Neuronal stem cell (in vitro differentiated cells): ENCODE measurements around the gene RPRD2.

Source experiments
- DNase-seq: peaks from one replicate; pipeline ENCODE4 v3.0.0-alpha.2; 2013; ENCODE audit warnings: low spot score
- H2AFZ ChIP-seq: one replicate; pipeline ENCODE4 v1.6.1; 2013; ENCODE audit warnings: mild to moderate bottlenecking, low read length, inconsistent platforms
- H2AK5ac ChIP-seq: 2 replicates; pipeline ENCODE4 v1.6.1; 2013; ENCODE audit warnings: low read depth, mild to moderate bottlenecking, inconsistent platforms, low read length, moderate library complexity, mixed read lengths
- H2BK120ac ChIP-seq: 2 replicates; pipeline ENCODE4 v1.6.1; 2013; ENCODE audit warnings: low read depth, mild to moderate bottlenecking, inconsistent platforms, low read length, moderate library complexity, mixed read lengths
- H2BK12ac ChIP-seq: one replicate; pipeline ENCODE4 v1.6.1; 2013; ENCODE audit warnings: low read length, inconsistent platforms
- H2BK15ac ChIP-seq: 2 replicates; pipeline ENCODE4 v1.6.1; 2013; ENCODE audit warnings: mild to moderate bottlenecking, low read length, inconsistent platforms, mixed read lengths
- H2BK5ac ChIP-seq: one replicate; pipeline ENCODE4 v1.6.1; 2013; ENCODE audit warnings: inconsistent platforms, mild to moderate bottlenecking, low read length, moderate library complexity
- H3K14ac ChIP-seq: one replicate; pipeline ENCODE4 v1.6.1; 2013; ENCODE audit warnings: low read length, inconsistent platforms
- H3K18ac ChIP-seq: 2 replicates; pipeline ENCODE4 v1.6.1; 2013; ENCODE audit warnings: low read length, inconsistent platforms
- H3K23ac ChIP-seq: 2 replicates; pipeline ENCODE4 v1.6.1; 2013; ENCODE audit warnings: low read depth, mild to moderate bottlenecking, mixed read lengths, low read length, inconsistent platforms; ENCODE audit not compliant: poor library complexity
- H3K27ac ChIP-seq: replicated peaks from 3 replicates; pipeline ENCODE4 v1.5.1; 2013; ENCODE audit warnings: low read length, inconsistent platforms
- H3K27me3 ChIP-seq, 3 experiments: 2 replicates each; pipeline ENCODE4 v1.6.1; 2013; ENCODE audit warnings: low read length in 3 of 3, mild to moderate bottlenecking in 2 of 3, inconsistent platforms in 1 of 3, low read depth in 1 of 3, mixed read lengths in 1 of 3, moderate library complexity in 1 of 3; ENCODE audit not compliant: control insufficient read depth in 3 of 3, insufficient read depth in 3 of 3
- H3K36me3 ChIP-seq, 2 donors: replicated peaks in 1 of 2; 2 replicates each; pipeline ENCODE4 v1.6.1; 2013; ENCODE audit warnings: low read length in 2 of 2; ENCODE audit not compliant: control insufficient read depth in 2 of 2, insufficient read depth in 2 of 2
- H3K4ac ChIP-seq: 2 replicates; pipeline ENCODE4 v1.6.1; 2013; ENCODE audit warnings: inconsistent platforms, mild to moderate bottlenecking, low read length, moderate library complexity
- H3K4me1 ChIP-seq, 2 donors: 1 replicate in 1 of 2; 2 replicates in 1 of 2; pipeline ENCODE4 v1.6.1; 2013; ENCODE audit warnings: low read length in 2 of 2, low read depth in 1 of 2; ENCODE audit not compliant: control insufficient read depth in 2 of 2, insufficient read depth in 1 of 2
- H3K4me2 ChIP-seq: one replicate; pipeline ENCODE4 v1.6.1; 2013; ENCODE audit warnings: mild to moderate bottlenecking, low read length, inconsistent platforms; ENCODE audit not compliant: insufficient read depth, poor library complexity, severe bottlenecking
- H3K4me3 ChIP-seq, 2 donors: 2 replicates each; pipeline ENCODE4 v1.5.1; 2013; ENCODE audit warnings: low read length in 2 of 2, mild to moderate bottlenecking in 2 of 2, inconsistent platforms in 1 of 2, moderate library complexity in 1 of 2
- H3K79me1 ChIP-seq: one replicate; pipeline ENCODE4 v1.6.1; 2013; ENCODE audit warnings: low read depth, mild to moderate bottlenecking, inconsistent platforms, low read length, moderate library complexity
- H3K9ac ChIP-seq: one replicate; pipeline ENCODE4 v1.6.1; 2013; ENCODE audit warnings: mild to moderate bottlenecking, low read depth, low read length, inconsistent platforms; ENCODE audit not compliant: poor library complexity
- H3K9me3 ChIP-seq, 2 donors: replicated peaks in 1 of 2; 2 replicates each; pipeline versions ENCODE3 to v1.6.1; 2013; ENCODE audit warnings: low read length in 2 of 2, mild to moderate bottlenecking in 2 of 2, inconsistent platforms in 1 of 2, low read depth in 1 of 2, mixed read lengths in 1 of 2, moderate library complexity in 1 of 2; ENCODE audit not compliant: control insufficient read depth in 2 of 2, insufficient read depth in 1 of 2
- H4K8ac ChIP-seq: one replicate; pipeline ENCODE4 v1.6.1; 2013; ENCODE audit warnings: low read depth, mild to moderate bottlenecking, inconsistent platforms, low read length, moderate library complexity
- H4K91ac ChIP-seq: one replicate; pipeline ENCODE4 v1.6.1; 2013; ENCODE audit warnings: low read length, low read depth, mild to moderate bottlenecking, inconsistent platforms; ENCODE audit not compliant: poor library complexity
- WGBS, 2 donors: extraction: QIAGEN DNeasy Blood & Tissue Kit; methylation state at CpG; one replicate each; pipeline ENCODE4 v1.1.7; 2013; ENCODE audit warnings: missing lambda C conversion rate in 2 of 2, mixed read lengths in 1 of 2; ENCODE audit not compliant: insufficient read length in 2 of 2, insufficient replicate concordance in 1 of 2; ENCODE audit errors: extremely low coverage in 2 of 2; 5-methylcytosine and 5-hydroxymethylcytosine counted together

Gene RPRD2

DNA sequence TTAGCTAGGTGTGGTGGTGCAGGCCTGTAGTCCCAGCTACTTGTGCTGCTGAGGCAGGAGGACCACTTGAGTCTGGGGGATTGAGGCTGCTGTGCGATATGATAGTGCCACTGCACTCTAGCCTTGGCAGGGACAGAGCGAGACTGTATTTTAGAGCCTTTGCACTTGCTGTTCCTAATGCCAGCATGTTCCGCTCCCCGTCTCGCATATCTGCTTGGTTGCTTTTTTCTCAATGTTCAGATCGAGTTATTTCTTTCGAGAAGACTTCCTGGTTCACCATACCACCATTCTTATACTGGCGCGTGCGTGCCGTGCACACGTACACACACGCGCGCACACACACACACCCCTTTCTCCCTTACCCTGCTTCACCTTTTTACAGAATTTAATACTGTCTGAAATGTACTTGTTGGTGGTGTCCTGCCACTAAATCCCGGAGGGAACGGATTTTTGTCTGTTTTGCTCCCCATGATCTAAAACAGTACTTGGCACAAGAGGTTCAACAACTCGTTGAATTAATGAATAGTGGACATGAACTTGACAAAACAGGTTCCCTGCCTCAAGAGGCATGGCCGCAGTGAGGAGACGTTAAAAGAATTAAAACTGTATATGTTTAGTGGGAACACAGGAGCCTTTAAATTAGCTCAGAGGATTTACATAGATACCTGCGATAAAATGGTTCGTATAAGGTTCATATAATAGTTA is 1.1 kb upstream of the RPRD2 start:
- H2BK5ac ChIP-seq: no peak overlapping the region
- H4K91ac ChIP-seq: no peak overlapping the region
- no peak overlapping the region for H3K4me2 ChIP-seq
- no peak for DNase-seq
- peak overlapping the region; percentile 42 for H2BK15ac ChIP-seq
- no peaks in the 10 kb centered on the region for H3K9me3 ChIP-seq
- H3K23ac ChIP-seq: no peak overlapping the region
- no peak overlapping the region for H2BK120ac ChIP-seq
- H3K18ac ChIP-seq: no peak overlapping the region
- no peak overlapping the region for H4K8ac ChIP-seq
- H3K27ac ChIP-seq: no peak overlapping the region
- no peak overlapping the region for H2BK12ac ChIP-seq
- no peak overlapping the region for H3K9ac ChIP-seq
- H3K4me3 ChIP-seq: peak overlapping the region in 1 of 2 donors; percentile 83
- H2AK5ac ChIP-seq: peak overlapping the region; percentile 1
- no peaks in the 10 kb centered on the region for H3K79me1 ChIP-seq
- peak overlapping the region; percentile 94 for H2AFZ ChIP-seq
- no peak overlapping the region for H3K14ac ChIP-seq
- H3K4ac ChIP-seq: no peak overlapping the region
- H3K27me3 ChIP-seq: no peaks in the 10 kb centered on the region
- H3K4me1 ChIP-seq: peaks cover 0 to 8% of the 10 kb centered on the region in 2 donors
- WGBS, 2 donors: no CpG with 5 or more reads among the region's 22 CpGs
- peaks cover 0 to 1% of the 10 kb centered on the region in 2 donors for H3K36me3 ChIP-seq

- Histone ChIP-seq H3K4ac (no peak overlapping the region), H2BK15ac (peak overlapping the region; percentile 73), H3K36me3 (peaks cover 0 to 3% of the 10 kb centered on the region in 2 donors), H3K9me3 (no peaks in the 10 kb centered on the region), H3K9ac (peak overlapping the region; percentile 91), H3K79me1 (no peaks in the 10 kb centered on the region), H3K14ac (peak overlapping the region; percentile 6), H3K4me2 (peak overlapping the region; percentile 78), H4K91ac (no peak overlapping the region), H3K18ac (peak overlapping the region; percentile 80), H3K4me1 (peaks cover 0 to 8% of the 10 kb centered on the region in 2 donors), H2AFZ (peak overlapping the region; percentile 72), H3K23ac (peak overlapping the region; percentile 75), H2AK5ac (peak overlapping the region; percentile 65), H3K4me3 (peak overlapping the region; percentile 80 to 83), H2BK120ac (no peak overlapping the region), H4K8ac (no peak overlapping the region), H3K27ac (peak overlapping the region; percentile 99), H3K27me3 (no peaks in the 10 kb centered on the region), H2BK5ac (peak overlapping the region; percentile 21), H2BK12ac (no peak overlapping the region)
- peak; percentile 81 for DNase-seq
- no CpG with 5 or more reads among the region's 50 CpGs for WGBS, 2 donors
Observed at GRCh38 chr1:150364231-150365003, 470 bp downstream of the RPRD2 start.

- WGBS, 2 donors: no CpG with 5 or more reads among the region's 3 CpGs
Observed at GRCh38 chr1:150365941-150366340, 2.0 kb downstream of the RPRD2 start.

More at GRCh38 chr1:150365941-150366340, 2.0 kb downstream of the RPRD2 start:
- no peak overlapping the region for H3K14ac ChIP-seq
- peak overlapping the region; percentile 80 to 83 for H3K4me3 ChIP-seq
- H2AFZ ChIP-seq: no peak overlapping the region
- peak overlapping the region; percentile 78 for H3K4me2 ChIP-seq
- H3K36me3 ChIP-seq: peaks cover 0 to 12% of the 10 kb centered on the region in 2 donors
- H4K91ac ChIP-seq: no peak overlapping the region
- no peak overlapping the region for H3K27ac ChIP-seq
- no peak overlapping the region for H3K23ac ChIP-seq
- no peak overlapping the region for H3K4ac ChIP-seq
- no peak overlapping the region for H2BK15ac ChIP-seq
- H3K18ac ChIP-seq: no peak overlapping the region
- no peak overlapping the region for H2BK120ac ChIP-seq
- H3K27me3 ChIP-seq: no peaks in the 10 kb centered on the region
- DNase-seq: no peak
- H3K4me1 ChIP-seq: peaks cover 0 to 8% of the 10 kb centered on the region in 2 donors
- no peak overlapping the region for H4K8ac ChIP-seq
- peaks cover 2% of the 10 kb centered on the region for H3K79me1 ChIP-seq
- H3K9ac ChIP-seq: no peak overlapping the region
- no peak overlapping the region for H2AK5ac ChIP-seq
- H2BK12ac ChIP-seq: no peak overlapping the region
- H2BK5ac ChIP-seq: no peak overlapping the region
- no peaks in the 10 kb centered on the region for H3K9me3 ChIP-seq
